ENCODE results near the gene TXN2.

TXN2 gene

GRCh38 chr22:36512991-36513390 is 31.6 kb upstream of the TXN2 start:
- Histone ChIP-seq H3K27ac (no peak overlapping the region), H3K9me3 (replicated peaks in 1 of 11) (no peaks in the 10 kb centered on the region), H3K27me3 (no peaks in the 10 kb centered on the region), H3K9ac (no peak overlapping the region; a peak in 1 of 22 replicates), H3K4me3 (no peak overlapping the region), H3K36me3 (peaks cover 78 to 89% (median 87%) of the 10 kb centered on the region in 11 experiments), H3K4me2 (no peak overlapping the region), H3K4me1 (peaks cover 0 to 40% (median 0%) of the 10 kb centered on the region in 10 experiments; a peak in 6 of 20 replicates), H4K20me1 (peaks cover 21 to 81% (median 71%) of the 10 kb centered on the region in 11 experiments; a peak in 21 of 22 replicates)
- no peak for TF ChIP-seq Cebpa-rat (IDR thresholded peaks at IDR 0.05)

- Histone ChIP-seq H3K27ac (no peak overlapping the region), H3K4me1 (peaks cover 2 to 43% (median 4%) of the 10 kb centered on the region in 10 experiments), H3K36me3 (peaks cover 72 to 82% (median 80%) of the 10 kb centered on the region in 11 experiments)
These were observed 30.9 kb upstream of the TXN2 start for GRCh38 chr22:36512333-36512732.

GRCh38 chr22:36510966-36511881 is 29.8 kb upstream of the TXN2 start:
- TF ChIP-seq Cebpa-rat (IDR thresholded peaks at IDR 0.05), result no peak
- Histone ChIP-seq H4K20me1 (peaks cover 18 to 64% (median 54%) of the 10 kb centered on the region in 11 experiments; a peak in 19 of 22 replicates), H3K9me3 (replicated peaks in 1 of 11) (0 out of 22 replicates have a peak, but pooled peaks cover 0 to 1% (median 0%) of the 10 kb centered on the region in 11 experiments), H3K27me3 (no peaks in the 10 kb centered on the region), H3K27ac (peak overlapping the region in 2 of 11 experiments; percentile 44; a peak in 4 of 22 replicates), H3K9ac (0 out of 22 replicates have a peak overlapping the region, but pooled peaks of 1 of the 11 experiments have one; percentile 3), H3K4me1 (peaks cover 11 to 51% (median 13%) of the 10 kb centered on the region in 10 experiments), H3K4me3 (no peak overlapping the region), H3K4me2 (no peak overlapping the region), H3K36me3 (peaks cover 61 to 71% (median 69%) of the 10 kb centered on the region in 11 experiments)

More at GRCh38 chr22:36512333-36512732, 30.9 kb upstream of the TXN2 start:
- no peaks in the 10 kb centered on the region for H3K9me3 ChIP-seq (replicated peaks in 1 of 11)
- H3K4me2 ChIP-seq, result no peak overlapping the region
- H3K9ac ChIP-seq, result no peak overlapping the region
- peaks cover 20 to 75% (median 65%) of the 10 kb centered on the region in 11 experiments; a peak in 20 of 22 replicates for H4K20me1 ChIP-seq
- no peak for TF ChIP-seq Cebpa-rat (IDR thresholded peaks at IDR 0.05)
- H3K27me3 ChIP-seq, result no peaks in the 10 kb centered on the region
- no peak overlapping the region for H3K4me3 ChIP-seq

- 0 out of 22 replicates have a peak, but pooled peaks cover 0 to 5% (median 0%) of the 10 kb centered on the region in 11 experiments for H3K9me3 ChIP-seq (replicated peaks in 1 of 11)
- no peak overlapping the region for H3K4me3 ChIP-seq
- H3K4me2 ChIP-seq, result no peak overlapping the region
- no peak for TF ChIP-seq Cebpa-rat (IDR thresholded peaks at IDR 0.05)
- no peak overlapping the region for H3K9ac ChIP-seq
- H4K20me1 ChIP-seq, result peaks cover 18 to 57% (median 49%) of the 10 kb centered on the region in 11 experiments; a peak in 19 of 22 replicates
- no peaks in the 10 kb centered on the region for H3K27me3 ChIP-seq
- H3K36me3 ChIP-seq, result peaks cover 52 to 65% (median 61%) of the 10 kb centered on the region in 11 experiments
- H3K27ac ChIP-seq, result no peak overlapping the region; a peak in 1 of 22 replicates
- H3K4me1 ChIP-seq, result peaks cover 20 to 59% (median 22%) of the 10 kb centered on the region in 10 experiments
These were observed 28.9 kb upstream of the TXN2 start for GRCh38 chr22:36510384-36510783.

GRCh38 chr22:36507518-36508010 is 26.1 kb upstream of the TXN2 start:
- no peak for TF ChIP-seq Cebpa-rat (IDR thresholded peaks at IDR 0.05)
- Histone ChIP-seq H3K27ac (peak overlapping the region in 9 of 11 experiments; percentile 57 to 80 (median 73); a peak in 16 of 22 replicates), H3K4me2 (peak overlapping the region; percentile 74 to 93 (median 84)), H3K9me3 (replicated peaks in 1 of 11) (0 out of 22 replicates have a peak, but pooled peaks cover 0 to 5% (median 0%) of the 10 kb centered on the region in 11 experiments), H3K4me3 (peak overlapping the region in 9 of 10 experiments; percentile 56 to 74 (median 64); a peak in 15 of 20 replicates), H3K4me1 (peaks cover 26 to 41% (median 34%) of the 10 kb centered on the region in 10 experiments), H3K9ac (peak overlapping the region in 10 of 11 experiments; percentile 61 to 81 (median 78); a peak in 15 of 22 replicates), H4K20me1 (peaks cover 7 to 28% (median 21%) of the 10 kb centered on the region in 11 experiments; a peak in 19 of 22 replicates), H3K36me3 (peaks cover 24 to 61% (median 44%) of the 10 kb centered on the region in 11 experiments), H3K27me3 (no peaks in the 10 kb centered on the region)

DNA sequence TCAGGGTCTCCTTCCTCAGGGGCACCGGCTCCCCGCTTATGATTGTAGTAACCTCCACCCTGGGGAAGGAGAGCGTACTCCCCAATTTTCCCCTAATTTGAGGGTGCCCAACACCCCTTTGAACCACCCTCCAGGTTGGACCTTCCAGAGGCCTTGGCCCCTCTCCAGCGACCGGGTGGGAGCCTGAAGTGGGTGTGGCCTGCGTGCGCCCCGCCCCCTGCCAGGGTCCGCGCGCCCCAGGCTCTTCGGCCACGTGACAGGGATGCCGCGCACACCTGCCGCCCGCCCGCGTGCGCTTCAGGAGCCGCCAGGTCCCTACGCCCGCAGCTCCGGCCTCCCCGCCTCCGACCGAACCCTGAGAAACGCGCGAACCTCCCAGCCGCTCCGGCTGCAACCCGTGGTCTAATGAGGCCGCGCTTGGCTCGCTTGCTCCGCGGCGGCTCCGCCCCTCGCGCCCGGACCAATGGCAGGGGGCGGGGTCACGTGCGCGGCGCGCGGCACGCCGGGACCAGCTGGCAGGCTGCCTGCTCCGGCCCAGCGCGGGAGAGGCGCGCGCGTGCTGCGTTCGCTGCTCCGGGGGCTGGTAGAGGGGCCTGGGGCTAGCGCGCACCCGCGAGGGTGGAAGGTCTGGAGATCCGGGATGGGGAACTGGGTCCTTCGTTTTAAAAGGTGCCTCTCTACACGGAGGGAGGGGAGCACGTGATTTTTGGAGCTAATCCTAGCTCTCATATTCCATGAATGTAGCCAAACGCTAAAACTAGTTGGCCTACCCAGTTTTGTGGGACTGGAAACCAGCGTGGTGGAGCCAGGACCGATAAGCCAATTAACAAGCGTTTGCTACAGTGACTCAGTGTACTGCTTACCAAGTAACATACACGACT is 25.4 kb upstream of the TXN2 start, which contains the start of gene FOXRED2:
Gene FOXRED2 (minus strand): TSS at position 404 of the 881 bp plus-strand sequence. CDS start 618 bp downstream, outside the sequence.
- peak within 1 kb of the TSS; percentile 56 to 74 (median 64) for H3K4me3 ChIP-seq
- H4K20me1 ChIP-seq, result peaks cover 3 to 22% (median 15%) of the 10 kb centered on the region in 11 experiments; a peak in 18 of 22 replicates
- H3K36me3 ChIP-seq, result peaks cover 17 to 58% (median 38%) of the 10 kb centered on the region in 11 experiments
- peak within 1 kb of the TSS; percentile 74 to 93 (median 84) for H3K4me2 ChIP-seq
- H3K9me3 ChIP-seq (replicated peaks in 1 of 11), result 0 out of 22 replicates have a peak, but pooled peaks cover 0 to 5% (median 0%) of the 10 kb centered on the region in 11 experiments
- no peaks in the 10 kb centered on the region for H3K27me3 ChIP-seq
- H3K4me1 ChIP-seq, result peaks cover 26 to 41% (median 33%) of the 10 kb centered on the region in 10 experiments
- H3K27ac ChIP-seq, result peak within 1 kb of the TSS in 10 of 11 experiments; percentile 27 to 80 (median 73); a peak in 20 of 22 replicates
- no peak for TF ChIP-seq Cebpa-rat (IDR thresholded peaks at IDR 0.05)
- peak within 1 kb of the TSS; percentile 61 to 81 (median 78) for H3K9ac ChIP-seq

DNA sequence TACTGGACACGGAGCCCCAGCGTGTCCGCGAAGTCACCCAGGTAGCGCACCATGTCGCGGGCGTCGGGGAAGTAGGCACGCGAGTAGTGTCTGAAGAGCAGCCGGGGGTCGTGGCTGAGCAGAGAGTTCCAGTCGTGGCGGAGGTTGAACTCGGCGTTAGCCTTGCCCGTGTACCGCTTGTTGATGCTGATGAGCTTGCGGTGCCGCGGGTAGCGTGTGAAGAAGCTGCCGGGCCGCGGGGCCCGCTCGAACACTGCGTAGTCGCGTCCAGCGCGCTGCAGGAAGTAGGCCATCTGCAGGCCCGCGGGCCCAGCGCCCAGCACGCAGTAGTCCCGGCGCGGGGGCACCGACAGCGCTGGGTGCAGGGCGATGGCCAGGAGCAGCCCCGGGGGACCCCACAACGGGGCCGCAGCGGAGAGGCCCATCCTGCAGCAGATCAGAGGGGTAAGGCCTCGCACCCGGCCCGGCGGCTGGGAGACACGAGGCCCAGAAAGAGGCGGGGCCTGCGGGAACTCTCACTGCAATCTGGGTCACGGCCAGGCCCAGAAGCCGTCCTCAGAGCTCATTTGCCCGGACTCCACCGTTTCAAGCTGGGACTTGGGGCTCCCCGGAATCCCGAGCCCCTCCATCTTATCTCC is 24.7 kb upstream of the TXN2 start:
- Histone ChIP-seq H4K20me1 (peaks cover 0 to 14% (median 8%) of the 10 kb centered on the region in 11 experiments; a peak in 12 of 22 replicates), H3K4me3 (peak overlapping the region; percentile 56 to 74 (median 64)), H3K4me2 (peak overlapping the region; percentile 74 to 93 (median 84)), H3K27ac (peak overlapping the region in 10 of 11 experiments; percentile 27 to 80 (median 73); a peak in 18 of 22 replicates), H3K27me3 (no peaks in the 10 kb centered on the region), H3K36me3 (peaks cover 10 to 56% (median 38%) of the 10 kb centered on the region in 11 experiments), H3K4me1 (peaks cover 26 to 41% (median 33%) of the 10 kb centered on the region in 10 experiments), H3K9me3 (replicated peaks in 1 of 11) (0 out of 22 replicates have a peak, but pooled peaks cover 0 to 5% (median 0%) of the 10 kb centered on the region in 11 experiments), H3K9ac (peak overlapping the region in 9 of 11 experiments; percentile 63 to 81 (median 79); a peak in 15 of 22 replicates)
- TF ChIP-seq Cebpa-rat (IDR thresholded peaks at IDR 0.05), result no peak
